Islet of Langerhans (tissue), 1 donor: Measurements from ENCODE around the gene LRRC4B.
"Not testable (repeated sequence)": the region's sequence is repeated elsewhere in the genome, so short reads cannot be mapped to it uniquely, and the experiment has no call there.

Experiments
- FAIRE-seq: peaks from one replicate; lab custom pipeline; 2011; peaks lifted over from hg19 to GRCh38; lab: Jason Lieb, UNC

The LRRC4B gene

DNA sequence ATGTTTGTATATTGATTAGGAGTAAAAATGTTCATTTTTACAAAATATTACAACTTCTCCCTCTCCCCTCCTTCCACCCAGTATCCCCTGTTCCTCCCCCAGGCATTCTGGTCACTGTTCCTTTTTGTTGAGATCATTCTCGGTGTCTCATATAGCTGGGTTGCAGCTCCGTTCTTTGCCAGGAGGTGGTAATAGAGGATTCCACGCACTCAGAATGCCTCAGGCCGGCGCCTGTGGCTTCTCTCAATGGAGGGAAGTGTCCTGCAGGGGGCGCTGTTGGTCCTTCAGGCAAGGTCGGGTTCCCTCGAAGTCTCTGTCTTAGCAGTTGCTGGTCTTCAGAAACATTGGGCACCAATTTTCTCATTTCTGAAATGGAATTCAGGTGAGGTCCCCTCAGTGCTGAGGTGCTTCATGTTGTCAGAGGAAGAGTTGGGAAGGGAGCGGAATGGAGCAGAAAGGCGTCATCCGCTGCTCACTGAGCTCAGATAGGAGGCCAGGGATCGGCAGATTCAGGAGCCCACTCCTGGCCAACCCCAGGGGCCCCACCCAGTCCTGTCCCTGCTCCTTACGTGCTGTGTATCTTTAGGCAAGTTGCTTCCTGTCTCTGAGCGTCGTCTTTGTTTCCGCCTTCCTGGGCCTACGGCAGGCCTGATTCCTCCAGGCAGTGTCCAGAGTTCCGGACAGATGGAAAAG, 81.3 kb downstream of the LRRC4B start:
- FAIRE-seq = no peak

DNA sequence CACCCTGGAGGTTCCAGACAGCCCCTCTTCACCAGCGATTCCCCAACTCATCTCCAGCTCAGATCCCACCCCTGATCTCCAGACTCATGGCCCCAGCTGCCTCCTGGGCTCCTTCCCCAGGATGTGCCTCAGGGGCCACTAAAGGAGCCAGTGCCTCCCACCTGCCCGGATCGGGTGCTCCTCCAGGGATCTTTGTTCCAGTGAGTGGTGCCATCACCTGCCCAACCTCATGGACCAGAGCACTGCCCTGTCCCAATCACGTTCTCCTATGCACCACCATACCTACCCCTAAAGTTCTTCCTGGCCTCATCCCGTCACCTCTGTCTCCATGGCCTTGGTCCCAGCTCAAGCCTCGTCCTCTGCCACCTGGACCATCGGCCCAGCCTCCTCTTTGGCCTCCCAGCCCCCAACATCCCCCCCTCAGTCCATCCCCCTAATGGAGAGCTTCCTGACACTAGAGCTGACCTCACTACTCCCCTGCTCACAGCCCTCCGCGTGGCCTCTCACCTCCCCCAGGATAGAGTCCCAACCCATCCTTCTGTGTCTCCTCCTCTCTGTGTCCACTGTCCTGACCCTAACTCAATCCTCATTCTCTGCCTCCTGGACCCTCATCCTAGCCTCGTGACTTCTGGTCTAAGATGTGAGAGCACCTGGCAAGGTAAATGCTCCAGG, 82.8 kb downstream of the LRRC4B start:
- FAIRE-seq = no peak

DNA sequence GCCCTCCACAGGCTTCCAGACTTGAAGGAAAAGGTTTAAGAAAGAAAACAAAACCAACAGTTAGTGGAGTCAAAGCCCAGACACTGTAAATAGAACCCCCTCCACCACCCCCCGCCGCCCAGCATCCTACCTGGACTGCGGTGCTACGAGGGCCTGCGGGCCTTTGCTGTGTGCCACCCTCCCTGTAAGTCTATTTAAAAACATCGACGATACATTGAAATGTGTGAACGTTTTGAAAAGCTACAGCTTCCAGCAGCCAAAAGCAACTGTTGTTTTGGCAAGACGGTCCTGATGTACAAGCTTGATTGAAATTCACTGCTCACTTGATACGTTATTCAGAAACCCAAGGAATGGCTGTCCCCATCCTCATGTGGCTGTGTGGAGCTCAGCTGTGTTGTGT, 85.3 kb downstream of the LRRC4B start:
- FAIRE-seq = no peak

DNA sequence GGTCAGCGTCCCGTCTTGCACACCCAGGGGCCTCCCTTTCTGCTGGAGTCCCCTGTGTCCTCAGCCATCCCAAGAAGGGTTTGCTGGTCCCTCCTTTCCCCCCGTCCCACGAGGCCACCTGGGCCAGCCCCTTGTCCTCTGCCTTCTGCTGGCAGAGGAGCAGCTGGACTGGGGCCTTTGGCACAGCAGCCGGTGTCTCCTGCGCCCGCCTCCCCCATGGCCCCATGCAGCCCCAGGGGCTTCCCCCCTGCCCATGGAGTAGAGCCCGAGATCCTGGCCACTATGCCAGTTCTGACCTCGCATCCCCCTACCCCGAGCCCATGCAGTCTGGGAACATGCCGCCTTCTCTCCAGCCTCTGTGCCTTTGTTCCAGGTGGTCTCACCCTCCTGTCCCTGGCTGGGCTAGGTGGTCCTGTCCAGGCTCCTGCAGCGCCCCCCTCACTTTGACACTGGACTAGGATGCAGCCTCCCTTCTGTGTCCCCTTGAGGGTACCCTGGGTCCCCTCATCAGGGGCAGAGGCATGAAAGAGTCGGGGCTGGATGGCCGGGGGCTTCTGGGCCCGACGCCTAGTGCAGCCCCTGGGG, 85.9 kb downstream of the LRRC4B start:
- no peak for FAIRE-seq

DNA sequence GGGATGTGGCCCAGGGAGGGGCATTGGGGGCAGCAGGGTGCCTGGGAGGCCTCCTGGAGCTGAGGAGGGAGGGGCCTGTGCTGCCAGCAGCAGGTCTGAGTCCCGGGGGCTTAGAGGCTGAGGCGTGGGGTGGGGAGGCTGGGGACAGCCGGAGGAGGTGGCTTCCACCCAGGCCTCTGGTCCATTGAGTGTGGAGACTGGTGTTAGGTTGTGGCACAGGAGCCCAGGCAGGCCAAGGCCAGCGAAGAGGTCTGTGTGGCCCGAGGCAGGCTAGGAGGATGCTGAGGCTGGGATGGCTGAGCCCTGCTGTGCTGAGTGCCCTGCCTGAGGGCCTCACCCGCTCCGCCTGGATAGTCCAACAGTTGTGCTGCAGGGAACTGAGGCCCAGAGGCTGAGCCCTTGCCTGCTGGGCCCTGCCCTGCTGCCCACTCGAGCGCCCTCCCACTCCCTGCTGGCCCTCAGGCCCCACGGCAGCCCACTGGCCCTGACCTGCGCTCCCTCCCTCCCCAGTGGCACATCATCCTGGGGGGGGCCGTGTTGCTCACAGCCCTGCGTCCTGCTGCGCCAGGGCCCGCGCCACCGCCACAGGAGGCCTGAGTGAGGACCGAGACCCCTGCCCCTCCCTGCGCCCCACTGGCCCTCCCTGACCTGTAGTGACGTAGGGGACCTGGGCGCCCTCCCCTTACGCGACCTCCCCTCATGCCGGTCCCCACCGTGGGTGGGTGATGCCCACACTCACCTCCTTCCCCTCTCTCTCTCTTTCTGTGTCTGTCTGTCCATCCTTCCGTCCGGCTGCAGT, 86.7 kb downstream of the LRRC4B start:
- no peak for FAIRE-seq

DNA sequence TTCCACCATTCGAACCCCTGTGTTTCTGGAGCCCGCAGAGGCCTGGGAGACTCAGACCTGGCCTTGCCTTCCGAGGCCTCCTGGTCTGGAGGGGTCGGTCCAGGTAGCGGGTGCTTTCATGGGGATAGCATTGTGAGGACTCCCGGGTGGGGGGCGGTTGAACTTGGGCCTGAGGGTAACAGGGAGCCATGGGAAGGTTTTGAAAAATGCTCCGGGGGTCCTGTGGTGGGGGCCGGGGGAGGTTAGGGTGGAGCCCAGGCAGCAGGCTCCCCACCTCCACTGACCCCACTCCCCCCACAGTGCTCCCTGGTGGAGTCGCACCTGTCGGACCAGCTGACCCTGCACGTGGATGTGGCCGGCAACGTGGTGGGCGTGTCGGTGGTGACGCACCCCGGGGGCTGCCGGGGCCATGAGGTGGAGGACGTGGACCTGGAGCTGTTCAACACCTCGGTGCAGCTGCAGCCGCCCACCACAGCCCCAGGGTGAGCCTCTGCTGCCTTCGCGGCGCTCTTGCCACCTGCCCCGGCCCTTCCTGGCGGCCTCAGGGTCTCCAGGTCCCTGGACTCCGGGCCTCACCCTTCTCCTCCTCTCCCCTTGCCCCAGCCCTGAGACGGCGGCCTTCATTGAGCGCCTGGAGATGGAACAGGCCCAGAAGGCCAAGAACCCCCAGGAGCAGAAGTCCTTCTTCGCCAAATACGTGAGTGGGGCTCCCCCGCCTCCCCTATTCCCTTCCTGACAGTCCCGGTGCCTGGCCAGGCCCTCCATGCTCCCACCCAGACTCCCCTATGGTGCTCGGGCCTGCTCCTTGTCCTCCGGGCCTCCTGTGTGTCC, 87.7 kb downstream of the LRRC4B start:
- FAIRE-seq = no peak

DNA sequence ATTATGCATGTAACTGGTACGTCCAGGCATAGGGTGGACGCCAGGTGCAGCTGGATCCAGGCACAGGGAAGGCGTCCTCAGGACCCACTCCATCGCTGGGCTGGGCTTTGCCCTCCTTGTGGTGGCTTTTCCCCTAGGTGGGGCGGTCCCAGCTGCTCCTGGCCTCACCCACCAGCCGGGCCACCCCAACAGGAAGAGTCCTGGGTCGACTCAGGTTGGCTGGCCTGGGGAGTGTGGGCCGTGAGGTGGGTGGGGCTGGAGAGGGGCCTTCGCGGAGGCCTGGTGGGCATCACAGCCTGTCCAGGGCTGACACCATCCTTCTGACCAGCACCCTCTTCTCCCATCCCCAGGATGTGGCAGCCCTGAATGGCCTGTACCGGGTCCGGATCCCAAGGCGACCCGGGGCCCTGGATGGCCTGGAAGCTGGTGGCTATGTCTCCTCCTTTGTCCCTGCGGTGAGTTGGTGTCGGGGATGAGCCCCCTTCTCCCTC, 88.4 kb downstream of the LRRC4B start:
- no peak for FAIRE-seq

DNA sequence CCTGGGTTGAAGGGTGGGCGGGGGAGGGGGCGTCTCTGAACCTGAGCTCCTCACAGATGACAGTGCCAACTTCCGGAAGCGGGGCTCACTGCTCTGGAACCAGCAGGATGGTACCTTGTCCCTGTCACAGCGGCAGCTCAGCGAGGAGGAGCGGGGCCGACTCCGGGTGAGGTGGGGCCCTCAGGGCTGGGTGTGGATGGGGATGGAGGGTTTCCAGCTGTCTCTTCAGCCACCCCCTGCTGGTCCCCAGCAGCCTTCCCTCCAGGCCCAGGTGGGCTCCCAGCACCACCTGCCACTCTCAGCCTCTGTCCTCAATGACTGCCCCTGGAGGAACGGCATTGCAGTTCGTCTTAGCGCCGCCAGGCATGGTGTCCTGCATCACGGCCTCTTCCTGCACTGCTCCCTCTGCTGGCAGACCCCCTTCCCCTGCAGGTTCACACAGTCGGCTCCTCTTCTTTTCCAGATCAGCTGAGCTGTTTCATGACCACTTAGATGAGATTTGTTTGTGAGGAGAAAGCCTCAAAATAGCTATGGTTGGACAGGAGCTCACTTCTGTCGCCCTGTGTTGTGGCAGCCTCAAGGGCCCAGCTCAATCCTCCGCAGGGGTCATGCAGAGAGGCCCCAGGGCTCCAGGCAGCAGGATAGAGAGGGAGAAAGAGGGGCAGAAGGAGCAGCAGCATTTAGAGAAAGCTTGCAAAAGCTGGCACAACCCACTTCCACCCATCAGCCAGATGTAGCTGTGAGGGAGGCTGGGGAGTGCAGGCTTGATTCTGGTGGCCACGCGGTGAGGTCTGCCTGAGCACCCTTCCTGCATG, 89.1 kb downstream of the LRRC4B start:
- FAIRE-seq = no peak

DNA sequence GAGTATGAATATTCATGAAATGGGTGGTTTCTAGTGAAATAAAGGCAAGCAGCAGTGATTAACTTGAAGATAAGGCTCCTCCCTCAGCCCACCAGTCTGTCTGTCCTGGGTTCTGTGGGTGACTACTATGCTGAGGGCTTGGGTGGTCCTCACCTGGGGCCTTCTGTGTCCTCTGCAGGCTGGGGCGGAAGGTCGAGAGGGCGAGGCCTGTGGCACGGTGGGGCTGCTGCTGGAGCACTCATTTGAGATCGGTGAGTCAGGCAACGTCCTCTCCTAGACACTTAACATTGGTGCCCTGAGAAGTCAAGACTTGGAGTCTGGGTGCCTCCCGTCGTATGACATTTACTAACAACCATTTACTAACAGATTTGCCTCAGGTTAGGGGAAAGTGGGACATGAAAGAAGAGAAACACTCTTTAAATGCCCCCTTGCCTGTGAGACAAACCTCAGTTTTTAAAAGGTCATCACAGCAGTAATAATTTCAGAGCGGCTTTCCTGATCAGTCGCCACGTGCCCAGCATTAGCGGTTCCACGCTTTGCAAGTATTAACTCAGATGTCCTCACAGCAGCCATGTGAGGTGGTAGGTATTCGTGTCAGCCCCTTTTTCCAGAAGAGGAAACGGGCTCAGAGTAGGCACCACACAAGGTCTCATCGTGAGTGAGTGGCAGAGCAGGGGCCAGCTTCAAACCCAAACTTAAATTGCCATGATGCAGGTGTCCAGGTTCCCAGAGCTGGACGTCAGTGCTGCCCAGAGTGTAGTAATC, 90.3 kb downstream of the LRRC4B start:
- no peak for FAIRE-seq

DNA sequence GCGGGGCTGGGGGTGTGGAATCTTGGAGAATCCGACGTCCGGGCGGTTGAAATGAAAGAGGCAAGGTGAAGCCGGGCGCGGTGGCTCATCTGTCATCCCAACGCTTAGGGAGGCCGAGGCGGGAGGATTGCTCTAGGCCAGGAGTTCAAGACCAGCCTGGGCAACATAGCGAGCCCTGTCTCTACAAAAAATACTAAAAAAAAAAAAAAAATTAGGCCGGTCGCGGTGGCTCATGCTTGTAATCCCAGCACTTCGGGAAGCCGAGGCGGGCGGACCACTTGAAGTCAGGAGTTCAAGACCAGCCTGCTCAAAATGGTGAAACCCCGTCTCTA, 91.4 kb downstream of the LRRC4B start:
- FAIRE-seq = no peak

DNA sequence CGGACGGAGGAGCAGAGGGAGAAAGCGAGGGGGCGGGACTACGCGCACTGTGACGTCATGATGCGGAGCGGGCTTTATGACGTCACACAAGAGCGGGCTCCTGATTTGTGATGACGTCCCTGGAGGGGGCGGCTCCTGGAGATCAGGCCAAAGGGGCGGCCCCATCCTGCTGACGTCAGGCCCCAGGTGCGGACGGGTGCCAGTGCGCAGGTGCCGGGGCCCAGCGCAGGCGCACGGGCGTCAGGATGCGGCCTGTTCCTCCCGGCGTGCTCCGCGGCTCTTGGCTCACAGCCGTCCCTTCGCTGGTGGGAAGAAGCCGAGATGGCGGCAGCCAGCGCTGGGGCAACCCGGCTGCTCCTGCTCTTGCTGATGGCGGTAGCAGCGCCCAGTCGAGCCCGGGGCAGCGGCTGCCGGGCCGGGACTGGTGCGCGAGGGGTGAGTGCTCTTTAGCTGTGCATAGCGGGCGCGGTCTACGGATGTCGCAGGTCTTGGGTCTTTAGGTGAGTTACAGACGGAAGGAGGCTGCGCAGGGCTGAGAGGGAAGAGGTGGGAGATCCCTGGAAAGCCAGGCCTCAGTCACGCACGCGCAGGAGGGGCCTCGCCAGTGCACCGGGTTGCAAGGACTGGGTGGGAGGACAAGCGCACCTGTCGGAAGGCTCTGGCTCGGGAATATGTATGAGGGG, 91.9 kb downstream of the LRRC4B start, which contains the start of the genes EMC10 and GARIN5A:
EMC10 (plus strand) TSS at position 284 of the 683 bp plus-strand sequence; CDS start at position 322, 38 bp downstream.
GARIN5A (minus strand) TSS at position 625 of the 683 bp plus-strand sequence; CDS start at position 165, 460 bp downstream.
- FAIRE-seq = no peak

DNA sequence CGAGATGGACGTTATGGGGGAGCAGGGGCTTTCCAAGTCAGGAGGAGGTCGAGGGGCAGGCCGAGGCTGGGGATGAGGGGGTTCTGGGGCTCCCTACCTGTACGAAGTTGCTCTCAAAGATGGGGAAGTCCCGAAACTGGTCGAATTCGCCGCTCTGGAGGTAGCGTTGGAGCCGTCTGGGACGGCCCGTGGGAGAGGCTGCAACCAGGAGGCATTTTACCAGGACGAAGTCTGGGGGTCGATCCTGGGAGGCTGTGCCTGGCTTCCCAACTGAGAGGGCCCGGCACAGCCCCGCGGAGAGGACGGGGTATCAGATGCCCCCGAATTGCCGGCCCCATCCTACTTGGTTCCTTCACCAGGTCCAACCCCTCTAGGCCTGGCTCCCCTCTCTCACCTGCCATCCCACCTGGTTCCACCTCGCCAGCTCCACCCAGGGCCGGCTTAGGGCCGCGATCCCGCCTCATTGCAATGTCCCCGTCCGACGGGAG, 92.5 kb downstream of the LRRC4B start:
- no peak for FAIRE-seq

DNA sequence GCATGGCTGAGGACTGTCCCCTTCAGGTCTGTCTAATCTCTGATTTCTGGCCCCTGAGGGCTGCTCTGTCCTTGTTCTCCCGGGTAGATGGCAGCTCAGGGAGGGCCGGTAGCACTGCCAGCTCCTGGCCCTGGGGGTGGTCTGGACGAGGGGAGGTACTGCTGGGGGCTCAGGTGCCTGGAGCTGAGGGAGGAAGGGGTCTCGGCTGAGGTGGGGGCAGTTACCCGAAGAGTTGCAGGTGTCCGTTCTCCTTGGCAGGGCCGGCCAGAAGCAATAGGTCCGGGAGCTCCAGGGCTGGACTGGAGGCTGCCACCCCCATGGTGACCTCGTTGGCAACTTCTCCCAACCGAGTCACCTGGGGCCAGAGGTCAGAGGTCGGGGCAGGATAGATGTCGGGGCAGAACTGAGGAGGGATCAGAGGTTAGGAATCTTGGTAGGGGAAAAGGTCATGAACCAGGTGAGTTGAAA, 93.1 kb downstream of the LRRC4B start:
- no peak for FAIRE-seq

DNA sequence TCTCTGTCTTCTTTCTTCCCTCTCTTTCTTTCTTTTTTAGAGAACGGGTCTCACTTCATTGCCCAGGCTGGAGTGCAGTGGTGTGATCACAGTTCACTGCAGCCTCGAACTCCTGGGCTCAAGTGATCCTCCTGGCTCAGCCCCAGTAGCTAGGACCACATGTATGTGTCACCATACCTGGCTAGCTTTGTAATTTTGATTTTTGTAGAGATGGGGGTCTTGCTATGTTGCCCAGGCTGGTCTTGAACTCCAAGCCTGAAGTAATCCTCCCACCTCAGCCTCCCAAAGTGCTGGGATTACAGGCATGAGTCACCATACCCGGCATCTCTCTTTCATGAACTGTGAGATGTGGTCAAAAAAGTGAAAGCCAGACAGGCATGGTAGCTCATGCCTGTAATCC, 94.9 kb downstream of the LRRC4B start:
- not testable (repeated sequence) for FAIRE-seq

DNA sequence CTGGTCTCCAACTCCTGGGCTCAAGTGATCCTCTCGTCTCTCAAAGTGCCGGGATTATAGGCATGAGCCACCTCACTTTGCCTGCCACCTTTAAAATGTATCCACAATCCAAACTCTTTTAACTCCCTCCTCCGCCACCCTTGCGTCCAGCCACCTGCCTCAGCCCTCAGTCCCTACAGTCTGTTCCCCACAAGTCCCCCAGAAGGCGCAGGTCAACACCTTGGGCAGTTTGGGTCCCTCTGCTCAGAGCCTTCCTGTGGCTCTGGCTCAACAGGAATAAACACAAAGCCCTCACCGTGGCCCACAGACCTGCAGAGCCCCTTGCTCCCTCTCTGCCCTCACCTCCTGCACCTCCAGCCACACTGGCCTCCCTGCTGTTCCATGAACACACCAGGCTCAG, 99.4 kb downstream of the LRRC4B start:
- no peak for FAIRE-seq

DNA sequence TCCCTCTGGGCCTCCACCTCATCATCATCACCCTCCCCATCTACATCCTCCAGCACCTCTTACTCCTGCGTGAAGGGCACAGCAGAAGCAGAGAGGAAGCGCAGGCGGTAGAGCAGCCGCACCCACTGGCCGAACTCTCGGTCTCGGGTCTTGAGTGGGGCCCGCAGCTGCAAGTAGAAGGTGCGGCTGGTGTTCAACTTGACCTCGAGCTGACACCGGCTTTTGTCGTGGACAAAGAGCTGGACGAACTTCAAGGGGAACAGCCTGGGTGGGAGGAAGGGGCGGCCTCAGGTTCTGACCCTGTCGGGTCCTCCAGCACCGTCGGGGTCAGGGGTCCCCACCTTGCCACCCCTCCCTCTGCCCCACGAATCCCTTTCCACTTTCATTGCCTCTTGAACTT, 100.7 kb downstream of the LRRC4B start:
- no peak for FAIRE-seq
